Upper lobe of left lung (tissue), 4 donors: ENCODE results near the gene PLK3.

Experiments
- EP300 ChIP-seq, 4 donors: sonication (generic); formaldehyde crosslinking; IDR thresholded peaks; one replicate each; pipeline ENCODE4 v1.5.1; 2017; ENCODE audit warnings: antibody characterized with exemption in 4 of 4, control low read depth in 2 of 4
- POLR2A ChIP-seq, 4 donors: fragments of 450-650 bp; IDR thresholded peaks; one replicate each; pipeline ENCODE4 v1.5.1; 2016 to 2017; ENCODE audit warnings: antibody characterized with exemption in 4 of 4, mild to moderate bottlenecking in 2 of 4
- TF ChIP-seq, protein P1 (sequence below), 6 experiments: fragments of 450-650 bp in 4 of 6; fragments of 200-600 bp in 2 of 6; sonication (generic) in 2 of 6; IDR thresholded peaks; one replicate each; pipeline ENCODE4 v1.5.1; 2016 to 2019; ENCODE audit warnings: antibody characterized with exemption in 6 of 6

- TF ChIP-seq, protein P1, sequence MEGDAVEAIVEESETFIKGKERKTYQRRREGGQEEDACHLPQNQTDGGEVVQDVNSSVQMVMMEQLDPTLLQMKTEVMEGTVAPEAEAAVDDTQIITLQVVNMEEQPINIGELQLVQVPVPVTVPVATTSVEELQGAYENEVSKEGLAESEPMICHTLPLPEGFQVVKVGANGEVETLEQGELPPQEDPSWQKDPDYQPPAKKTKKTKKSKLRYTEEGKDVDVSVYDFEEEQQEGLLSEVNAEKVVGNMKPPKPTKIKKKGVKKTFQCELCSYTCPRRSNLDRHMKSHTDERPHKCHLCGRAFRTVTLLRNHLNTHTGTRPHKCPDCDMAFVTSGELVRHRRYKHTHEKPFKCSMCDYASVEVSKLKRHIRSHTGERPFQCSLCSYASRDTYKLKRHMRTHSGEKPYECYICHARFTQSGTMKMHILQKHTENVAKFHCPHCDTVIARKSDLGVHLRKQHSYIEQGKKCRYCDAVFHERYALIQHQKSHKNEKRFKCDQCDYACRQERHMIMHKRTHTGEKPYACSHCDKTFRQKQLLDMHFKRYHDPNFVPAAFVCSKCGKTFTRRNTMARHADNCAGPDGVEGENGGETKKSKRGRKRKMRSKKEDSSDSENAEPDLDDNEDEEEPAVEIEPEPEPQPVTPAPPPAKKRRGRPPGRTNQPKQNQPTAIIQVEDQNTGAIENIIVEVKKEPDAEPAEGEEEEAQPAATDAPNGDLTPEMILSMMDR (IDR thresholded peaks at IDR 0.05) = no peak
- TF ChIP-seq EP300 (IDR thresholded peaks at IDR 0.05) (no peak), POLR2A (IDR thresholded peaks at IDR 0.05) (no peak)
Observed at GRCh38 chr1:44759077-44759476, 41.1 kb upstream of the PLK3 start.
